NCI-H2227 (cell line): ENCODE results near the gene PDE9A.

ENCODE experiments used
- DNase-seq: peaks from one replicate; lab custom pipeline; 2025; ENCODE audit not compliant: unreplicated experiment; lab: John Stamatoyannopoulos, UW

Gene PDE9A

DNA sequence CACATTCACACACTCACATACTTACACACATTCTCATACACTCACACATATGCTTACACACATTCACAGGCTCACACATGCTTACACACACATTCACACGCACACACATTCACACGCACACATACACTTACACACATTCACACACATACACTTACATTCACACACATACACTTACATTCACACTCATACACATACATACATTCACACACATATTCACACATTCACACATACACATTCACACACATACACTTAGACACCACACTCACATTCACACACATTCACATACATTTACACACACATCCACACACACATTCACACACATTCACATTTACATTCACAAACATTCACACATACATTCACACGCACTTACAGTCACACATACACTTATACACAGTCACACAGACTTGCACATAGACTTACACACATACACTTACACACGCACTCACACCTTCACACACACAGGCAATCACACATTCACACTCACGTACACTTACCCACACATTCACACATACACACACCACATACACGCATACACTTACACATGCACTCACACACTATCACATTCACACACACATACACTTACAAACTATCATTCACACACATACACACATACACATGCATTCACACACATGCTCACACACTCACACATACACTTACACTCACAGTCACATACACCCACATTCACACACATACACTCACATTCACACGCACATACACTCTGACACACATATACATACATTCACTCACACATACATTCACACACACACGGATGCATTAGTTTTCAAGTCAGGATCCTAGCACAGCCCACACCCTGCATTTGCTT is 16.8 kb downstream of the PDE9A start:
- DNase-seq, result no peak

DNA sequence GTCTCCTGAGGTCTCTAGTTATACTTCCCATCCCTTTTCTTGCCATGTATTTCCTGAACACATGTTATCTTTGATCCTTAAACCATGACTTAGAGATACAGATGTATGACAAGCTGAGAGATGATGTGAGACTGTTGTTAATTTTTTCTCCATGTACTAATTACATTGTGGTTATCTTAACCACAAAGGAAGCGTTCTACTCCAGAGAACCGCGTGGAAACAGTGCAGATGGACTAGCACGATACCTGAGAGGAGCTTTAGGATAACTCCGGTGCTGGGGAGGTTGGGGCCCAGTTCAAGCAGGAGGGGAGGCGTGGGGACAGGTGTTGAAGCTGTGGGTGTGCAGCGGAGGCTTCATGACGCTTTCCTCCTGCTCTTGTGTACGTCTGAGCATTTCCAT is 17.5 kb downstream of the PDE9A start:
- no peak for DNase-seq

GRCh38 chr21:42671778-42672593 is 18.6 kb downstream of the PDE9A start:
- DNase-seq, result no peak

GRCh38 chr21:42672699-42673458 is 19.5 kb downstream of the PDE9A start:
- peak; percentile 31 for DNase-seq

DNA sequence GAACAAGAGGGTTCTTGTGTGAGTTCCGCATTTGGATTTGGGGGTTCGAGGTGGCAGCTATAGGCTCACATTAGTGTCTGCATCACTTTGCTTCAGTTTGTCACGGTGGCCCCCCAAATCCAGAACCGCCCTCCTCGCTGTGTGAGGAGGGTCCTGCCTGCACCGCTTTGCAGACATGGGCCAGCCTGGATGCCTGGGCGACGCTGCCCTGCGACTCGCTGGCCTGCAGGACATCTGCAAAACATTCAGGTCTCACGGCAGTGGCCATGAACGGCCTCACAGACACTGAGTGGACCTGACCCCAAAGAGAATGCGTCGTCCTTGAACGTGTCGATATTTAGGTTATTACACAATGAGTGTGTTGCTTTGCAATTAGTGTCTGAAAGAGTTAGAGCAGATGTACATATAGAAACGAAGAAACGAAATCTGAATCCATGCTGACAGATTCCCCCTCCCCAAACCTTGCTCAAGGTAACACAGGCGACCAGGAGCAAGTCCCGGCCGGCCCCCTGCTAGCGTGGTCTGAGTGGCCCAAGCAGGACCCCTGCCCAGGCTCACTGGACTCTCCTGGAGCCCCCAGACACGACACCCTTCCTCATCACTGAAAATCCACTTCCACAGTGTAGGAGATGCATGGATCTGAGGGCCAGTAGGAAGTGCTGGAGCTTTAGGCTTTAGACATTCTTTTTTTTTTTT is 20.4 kb downstream of the PDE9A start:
- no peak for DNase-seq

DNA sequence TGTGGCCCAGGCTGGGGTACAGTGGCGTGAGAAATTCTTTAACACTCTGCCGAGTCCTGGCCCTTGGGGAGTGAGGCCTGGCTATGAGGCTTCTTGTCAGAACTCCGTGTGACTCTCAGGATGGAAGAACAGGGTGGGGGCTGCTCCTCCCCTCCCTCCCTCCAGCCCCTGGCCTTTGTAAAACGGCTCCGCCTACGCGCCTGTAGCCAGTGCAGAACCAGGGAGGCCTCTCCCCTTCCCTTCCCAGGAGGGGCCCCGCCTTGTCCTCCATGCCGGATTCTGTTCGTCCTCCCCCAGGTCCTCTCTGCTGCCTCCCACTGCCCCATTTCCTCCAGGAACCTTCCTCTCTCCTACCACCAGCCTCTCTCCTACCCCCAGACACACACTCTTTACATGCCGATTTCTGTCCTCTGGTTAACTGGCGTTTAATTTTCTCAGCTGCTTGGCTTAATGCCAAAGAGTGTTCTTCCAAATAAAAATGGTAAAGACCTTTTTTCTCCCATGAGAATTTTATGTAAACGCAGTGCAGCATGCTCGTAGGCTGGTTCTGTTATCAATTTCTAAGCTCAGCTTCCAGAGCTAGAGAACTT is 21.0 kb downstream of the PDE9A start:
- DNase-seq, result peak; percentile 86

- DNase-seq, result no peak
These were observed 22.0 kb downstream of the PDE9A start for GRCh38 chr21:42675403-42675802.

- DNase-seq, result peak; percentile 85
These were observed 23.4 kb downstream of the PDE9A start for GRCh38 chr21:42676808-42677207.

- peak; percentile 94 for DNase-seq
These were observed 24.2 kb downstream of the PDE9A start for GRCh38 chr21:42677339-42678321.

DNA sequence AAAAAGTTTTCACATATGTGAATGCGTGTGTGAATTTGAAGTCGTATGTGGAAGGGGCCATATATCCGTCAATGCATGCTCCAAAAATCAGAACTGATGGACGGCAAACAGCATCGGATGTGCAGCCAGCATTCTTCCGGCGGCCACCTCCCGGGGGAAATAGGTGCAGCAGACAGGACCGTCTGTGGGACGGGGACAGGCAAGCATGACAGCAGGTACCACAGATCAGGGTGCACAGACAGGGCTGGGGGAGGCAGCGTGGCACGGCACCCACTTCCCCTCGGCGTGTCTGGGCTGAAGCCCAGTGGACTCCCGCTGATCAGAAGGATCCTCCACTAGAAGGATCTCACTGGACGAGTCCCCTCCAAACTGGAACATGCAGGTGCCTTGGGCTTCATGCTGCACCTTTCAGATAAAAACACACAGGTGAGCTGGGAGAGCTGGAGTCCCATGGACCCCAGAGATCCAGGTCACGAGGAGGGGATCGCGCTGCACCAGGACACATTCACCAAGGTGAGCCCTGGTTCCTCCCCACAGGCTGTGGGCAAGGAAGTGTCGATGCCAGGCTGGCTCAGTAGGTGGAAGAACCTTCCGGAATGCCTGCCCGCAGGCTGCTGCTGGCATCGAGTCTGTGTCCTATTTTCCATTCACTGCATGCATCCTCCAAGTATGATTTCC is 25.3 kb downstream of the PDE9A start:
- no peak for DNase-seq

- no peak for DNase-seq
These were observed 26.1 kb downstream of the PDE9A start for GRCh38 chr21:42679319-42680057.

DNA sequence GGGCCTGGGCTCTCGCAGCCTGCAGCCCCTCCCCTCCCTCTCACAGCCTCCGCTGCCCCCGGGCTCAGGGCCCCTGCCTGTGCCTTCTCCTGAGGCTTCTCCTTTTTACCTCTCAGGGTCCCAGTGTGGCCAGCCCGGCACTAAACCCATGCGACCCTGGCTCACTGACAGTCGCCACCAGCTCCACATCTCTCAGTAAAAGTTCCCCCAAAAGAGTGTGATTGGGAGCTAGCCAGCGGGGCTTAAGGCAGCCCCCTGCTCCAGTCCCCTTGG is 26.6 kb downstream of the PDE9A start:
- DNase-seq, result no peak

DNA sequence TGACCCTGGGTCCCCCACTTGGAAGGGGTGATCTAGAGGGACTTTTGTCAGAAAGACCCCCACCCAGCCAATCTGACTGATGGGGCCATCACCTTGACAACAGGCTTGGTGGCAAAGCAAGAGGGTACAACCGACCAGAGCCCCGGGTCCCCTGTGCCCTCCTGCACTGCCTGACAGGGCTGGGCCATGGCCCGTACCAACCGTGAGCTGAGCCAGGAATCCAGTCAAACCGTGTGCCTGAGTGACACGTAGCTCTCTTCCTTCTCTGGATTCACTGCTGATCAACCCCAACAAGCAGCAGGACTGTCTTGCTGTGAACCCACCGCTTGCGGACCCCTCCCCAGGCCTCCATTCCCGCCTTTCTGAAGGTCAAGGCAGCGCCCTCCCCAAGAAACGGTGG is 27.0 kb downstream of the PDE9A start:
- DNase-seq, result no peak

DNA sequence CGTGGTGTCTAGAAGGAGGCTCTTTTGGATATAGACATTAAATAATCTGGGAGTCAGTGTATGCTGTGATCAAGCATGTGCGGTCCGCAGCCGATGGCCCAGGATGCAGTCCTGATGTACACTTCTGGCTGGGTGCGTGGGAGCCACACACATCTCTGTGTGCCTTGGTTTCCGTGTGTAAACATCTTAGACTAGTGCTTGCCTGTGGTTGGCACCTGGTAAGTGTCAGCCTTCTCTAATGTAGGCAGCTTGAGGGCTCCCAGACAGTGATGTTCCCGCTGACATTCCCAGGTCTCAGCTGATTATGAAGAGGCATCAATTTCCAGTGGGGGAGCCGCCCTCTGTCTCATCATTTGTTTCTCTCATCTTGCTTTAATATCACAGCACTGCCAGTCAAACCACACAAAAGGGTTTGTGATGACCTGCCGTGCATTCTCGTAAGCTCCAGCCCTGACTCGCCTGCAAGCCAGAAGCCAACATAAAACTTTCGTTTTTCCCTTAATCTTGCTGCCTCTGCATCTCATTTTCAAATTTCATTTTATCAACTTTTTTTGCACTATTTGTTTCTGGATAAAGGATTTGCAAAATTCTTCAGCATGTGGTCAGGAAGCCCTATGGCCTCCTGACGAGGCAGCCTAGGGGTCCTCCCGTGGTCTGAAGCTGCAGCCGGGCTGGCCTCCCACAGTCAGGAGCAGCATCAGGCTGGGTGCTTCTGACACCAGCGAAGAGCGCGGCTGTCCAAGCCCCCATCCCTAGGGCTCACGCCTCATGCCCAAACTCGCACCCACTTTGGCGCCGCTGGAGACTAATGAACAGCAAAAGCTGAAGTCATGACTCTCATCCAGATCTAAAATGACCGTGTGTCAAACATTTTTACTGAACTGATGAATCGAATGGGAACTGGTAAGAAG is 28.1 kb downstream of the PDE9A start:
- DNase-seq, result peak; percentile 56

- DNase-seq, result no peak
These were observed 29.3 kb downstream of the PDE9A start for GRCh38 chr21:42682661-42683210.

GRCh38 chr21:42683371-42684108 is 30.1 kb downstream of the PDE9A start:
- DNase-seq, result no peak
